ENCODE measurements around the gene P2RX4.

GRCh38 chr12:121250359-121250758, 40.4 kb downstream of the P2RX4 start:
- TF ChIP-seq POLR2A (IDR thresholded peaks at IDR 0.05) = no peak
- TF ChIP-seq, protein P1, sequence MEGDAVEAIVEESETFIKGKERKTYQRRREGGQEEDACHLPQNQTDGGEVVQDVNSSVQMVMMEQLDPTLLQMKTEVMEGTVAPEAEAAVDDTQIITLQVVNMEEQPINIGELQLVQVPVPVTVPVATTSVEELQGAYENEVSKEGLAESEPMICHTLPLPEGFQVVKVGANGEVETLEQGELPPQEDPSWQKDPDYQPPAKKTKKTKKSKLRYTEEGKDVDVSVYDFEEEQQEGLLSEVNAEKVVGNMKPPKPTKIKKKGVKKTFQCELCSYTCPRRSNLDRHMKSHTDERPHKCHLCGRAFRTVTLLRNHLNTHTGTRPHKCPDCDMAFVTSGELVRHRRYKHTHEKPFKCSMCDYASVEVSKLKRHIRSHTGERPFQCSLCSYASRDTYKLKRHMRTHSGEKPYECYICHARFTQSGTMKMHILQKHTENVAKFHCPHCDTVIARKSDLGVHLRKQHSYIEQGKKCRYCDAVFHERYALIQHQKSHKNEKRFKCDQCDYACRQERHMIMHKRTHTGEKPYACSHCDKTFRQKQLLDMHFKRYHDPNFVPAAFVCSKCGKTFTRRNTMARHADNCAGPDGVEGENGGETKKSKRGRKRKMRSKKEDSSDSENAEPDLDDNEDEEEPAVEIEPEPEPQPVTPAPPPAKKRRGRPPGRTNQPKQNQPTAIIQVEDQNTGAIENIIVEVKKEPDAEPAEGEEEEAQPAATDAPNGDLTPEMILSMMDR (IDR thresholded peaks at IDR 0.05) = no peak

Measured in adrenal gland (tissue), 5 donors.